Measurements from ENCODE around the gene GSTM1. TPM values are rescaled to one million over a fixed set of nuclear protein-coding genes. Genes with fewer than 3 reads are reported as not detected.

GSTM1 gene
- total RNA-seq, result not detected in 2 replicates

DNA sequence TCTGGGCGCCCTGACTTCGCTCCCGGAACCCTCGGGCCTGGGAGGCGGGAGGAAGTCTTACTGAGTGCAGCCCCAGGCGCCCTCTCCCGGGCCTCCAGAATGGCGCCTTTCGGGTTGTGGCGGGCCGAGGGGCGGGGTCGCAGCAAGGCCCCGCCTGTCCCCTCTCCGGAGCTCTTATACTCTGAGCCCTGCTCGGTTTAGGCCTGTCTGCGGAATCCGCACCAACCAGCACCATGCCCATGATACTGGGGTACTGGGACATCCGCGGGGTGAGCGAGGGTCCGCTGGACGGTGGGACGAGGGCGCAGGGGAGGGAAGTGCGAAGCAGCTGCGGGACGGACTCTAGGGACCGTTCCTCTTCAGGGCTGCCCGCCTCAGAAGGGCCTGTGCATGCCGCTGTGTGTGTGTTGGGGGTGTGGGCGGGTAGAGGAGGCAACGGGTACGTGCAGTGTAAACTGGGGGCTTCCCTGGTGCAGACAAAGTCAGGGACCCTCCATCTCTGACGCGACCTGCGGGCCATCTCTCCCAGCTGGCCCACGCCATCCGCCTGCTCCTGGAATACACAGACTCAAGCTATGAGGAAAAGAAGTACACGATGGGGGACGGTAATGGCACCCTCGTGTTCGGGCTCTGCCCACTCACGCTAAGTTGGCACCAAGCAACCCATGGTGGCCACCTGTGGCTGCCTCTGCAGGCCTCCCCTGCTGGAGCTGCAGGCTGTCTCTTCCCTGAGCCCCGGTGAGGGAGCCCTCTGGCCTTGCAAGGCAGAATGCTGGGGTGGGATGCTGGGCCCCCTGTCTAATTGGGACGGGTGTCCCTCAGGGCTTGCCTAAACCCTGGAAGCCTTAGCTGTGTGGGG, at the start of gene GSTM1:
GSTM1 (plus strand) TSS at position 177 of the 859 bp plus-strand sequence; CDS start at position 234, 57 bp downstream.

GRCh38 chr1:109655615-109656519, 31.8 kb upstream of the GSTM1 start, which contains the start of gene GSTM4:
Gene GSTM4 (plus strand): TSS chr1:109656099. CDS start chr1:109656390, 291 bp downstream.

DNA sequence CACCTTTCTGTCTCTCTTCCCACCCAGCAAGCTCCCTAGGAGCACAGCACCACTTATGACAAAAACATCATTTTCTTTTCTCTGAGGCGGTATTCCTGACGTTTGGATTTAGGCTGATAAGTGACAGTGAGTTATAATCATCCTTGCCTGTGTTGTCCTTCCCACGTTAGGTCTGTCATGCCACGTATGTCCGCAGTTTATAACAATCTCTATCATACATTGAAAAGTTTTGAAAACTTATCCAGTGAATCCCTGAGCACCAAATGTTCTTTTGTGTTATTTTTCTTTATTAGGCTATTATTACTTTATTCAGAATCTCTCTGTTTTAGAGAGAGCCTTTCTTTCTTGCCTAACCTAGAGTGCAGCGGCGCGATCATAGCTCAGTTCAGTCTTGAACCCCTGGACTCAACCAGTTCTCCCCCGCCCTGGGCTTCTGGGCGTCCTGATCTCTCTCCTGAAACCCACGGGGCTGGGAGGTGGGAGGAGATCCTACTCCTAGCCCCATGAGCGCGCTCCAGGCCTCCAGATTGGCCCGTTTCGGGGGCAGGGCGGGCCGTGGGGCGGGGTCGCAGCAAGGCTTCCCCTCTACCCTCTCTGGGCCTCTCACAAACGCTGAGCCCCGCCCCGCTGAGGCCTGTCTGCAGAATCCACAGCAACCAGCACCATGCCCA, 20.0 kb upstream of the GSTM1 start, which contains the start of gene GSTM2:
GSTM2 (plus strand) TSS at position 606 of the 671 bp plus-strand sequence; CDS start at position 665, 59 bp downstream.

DNA sequence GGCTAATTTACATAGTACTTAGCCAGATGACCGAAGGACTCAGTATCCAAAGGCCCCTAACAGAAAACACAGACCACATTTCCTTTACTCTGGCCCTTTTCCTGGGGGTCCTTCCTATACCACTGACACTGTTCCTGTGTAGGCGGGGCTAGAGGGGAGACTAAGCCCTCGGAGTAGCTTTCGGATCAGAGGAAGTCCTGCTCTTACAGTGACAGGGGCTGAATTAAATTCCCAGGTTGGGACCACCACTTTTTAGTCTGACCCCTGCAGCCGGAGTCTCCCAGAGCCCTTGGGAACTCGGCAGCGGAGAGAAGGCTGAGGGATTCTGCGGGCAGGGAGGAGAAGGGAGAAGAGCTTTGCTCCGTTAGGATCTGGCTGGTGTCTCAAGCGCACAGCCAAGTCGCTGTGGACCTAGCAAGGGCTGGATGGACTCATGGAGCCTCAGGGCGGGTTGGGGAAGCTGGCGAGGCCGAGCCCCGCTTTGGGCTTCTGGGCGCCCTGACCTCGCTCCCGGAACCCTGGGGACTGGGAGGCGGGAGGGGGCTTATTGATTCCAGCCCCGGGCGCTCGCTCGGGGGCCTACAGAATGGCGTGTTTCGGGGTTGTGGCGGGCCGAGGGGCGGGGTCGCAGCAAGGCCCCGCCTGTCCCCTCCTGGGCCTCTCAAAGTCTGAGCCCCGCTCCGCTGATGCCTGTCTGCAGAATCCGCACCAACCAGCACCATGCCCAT, 24.1 kb downstream of the GSTM1 start, which contains the start of gene GSTM5:
GSTM5 (plus strand) TSS at position 659 of the 728 bp plus-strand sequence; CDS start at position 721, 62 bp downstream.

GRCh38 chr1:109740615-109741373, 53.2 kb downstream of the GSTM1 start, which contains the start of gene GSTM3:
Gene GSTM3 (minus strand): TSS chr1:109741038. CDS start chr1:109740287, 751 bp downstream.

Other genes starting within 250 kb of the GSTM1 start
- 0.15 and 0.17 TPM in 2 replicates for gene SYPL2, start 221.3 kb upstream of the GSTM1 start, total RNA-seq
- 3.9 and 5.2 TPM in 2 replicates for gene ATXN7L2, start 203.9 kb upstream of the GSTM1 start, total RNA-seq
- gene CYB561D1, start 193.7 kb upstream of the GSTM1 start, total RNA-seq, result 3.1 and 3.2 TPM in 2 replicates
- 0.89 and 1.0 TPM in 2 replicates for gene AMIGO1, start 178.1 kb upstream of the GSTM1 start, total RNA-seq
- gene GPR61, start 147.9 kb upstream of the GSTM1 start, total RNA-seq, result not detected in 2 replicates
- 7.4 and 8.4 TPM in 2 replicates for gene GNAI3, start 139.2 kb upstream of the GSTM1 start, total RNA-seq
- 0.30 TPM in 1 of 2 replicates, not detected in the other for gene GNAT2, start 68.2 kb upstream of the GSTM1 start, total RNA-seq
- 53.4 and 67.1 TPM in 2 replicates for gene AMPD2, start 68.0 kb upstream of the GSTM1 start, total RNA-seq
- gene GSTM4, start 31.7 kb upstream of the GSTM1 start, total RNA-seq, result 20.2 and 20.7 TPM in 2 replicates
- 17.7 and 19.0 TPM in 2 replicates for gene GSTM2, start 19.8 kb upstream of the GSTM1 start, total RNA-seq
- gene GSTM5, start 24.4 kb downstream of the GSTM1 start, total RNA-seq, result 2.8 and 6.4 TPM in 2 replicates
- 28.4 and 32.3 TPM in 2 replicates for gene GSTM3, start 53.2 kb downstream of the GSTM1 start, total RNA-seq
- gene EPS8L3, start 76.1 kb downstream of the GSTM1 start, total RNA-seq, result not detected in 2 replicates
- 20.5 and 22.4 TPM in 2 replicates for gene CSF1, start 223.0 kb downstream of the GSTM1 start, total RNA-seq